Right atrium auricular region (tissue), 2 donors: ENCODE data around the gene NTN1. TPM values are rescaled to one million over a fixed set of nuclear protein-coding genes. Genes with fewer than 3 reads are reported as not detected.
A peak's percentile ranks its signal among the peaks of the same experiment; 100 is the strongest.

ENCODE experiments used
- DNase-seq: peaks from one replicate; pipeline ENCODE4 v3.0.0-alpha.2; 2019; ENCODE audit warnings: low spot score
- H3K27ac ChIP-seq, 2 donors: fragments of 200-600 bp; sonication (generic); 1 replicate in 1 of 2; 2 replicates in 1 of 2; pipeline ENCODE4 v1.5.1; 2016 to 2019
- H3K27me3 ChIP-seq, 2 donors: fragments of 200-600 bp; sonication (generic); one replicate each; pipeline versions ENCODE4 v1.5.1 to v1.6.0; 2017 to 2019
- H3K36me3 ChIP-seq: fragments of 200-600 bp; sonication (generic); one replicate; pipeline ENCODE4 v1.5.1; 2016
- H3K4me1 ChIP-seq, 2 donors: fragments of 200-600 bp; sonication (generic); one replicate each; pipeline versions ENCODE4 v1.5.1 to v1.6.0; 2017 to 2019
- H3K4me3 ChIP-seq, 2 donors: fragments of 200-600 bp; sonication (generic); 1 replicate in 1 of 2; 2 replicates in 1 of 2; pipeline ENCODE4 v1.5.1; 2017 to 2019; ENCODE audit warnings: mild to moderate bottlenecking in 1 of 2, moderate library complexity in 1 of 2
- H3K9me3 ChIP-seq, 2 donors: fragments of 200-600 bp; sonication (generic); one replicate each; pipeline ENCODE4 v1.5.1; 2019
- CTCF ChIP-seq, 2 donors: fragments of 200-600 bp; sonication (generic); IDR thresholded peaks; one replicate each; pipeline ENCODE4 v1.5.1; 2019; ENCODE audit warnings: antibody characterized with exemption in 2 of 2
- total RNA-seq, 2 donors: library from RNA; depleted of rRNA; stranded (reverse); fragments of >200 nt; gene quantifications; one replicate each; pipeline ENCODE4 v1.1.0, GENCODE V29; 2016

Gene NTN1
- total RNA-seq, 2 donors from 2014 or later: 142 to 163 TPM

GRCh38 chr17:9234389-9234945, 213.2 kb downstream of the NTN1 start:
- Histone ChIP-seq H3K4me1 (peaks cover 0 to 26% of the 10 kb centered on the region in 2 donors), H3K27me3 (no peaks in the 10 kb centered on the region), H3K4me3 (no peak overlapping the region), H3K9me3 (no peaks in the 10 kb centered on the region), H3K27ac (no peak overlapping the region), H3K36me3 (no peaks in the 10 kb centered on the region)
- no peak for TF ChIP-seq CTCF (IDR thresholded peaks at IDR 0.05)
- no peak for DNase-seq

GRCh38 chr17:9235346-9235745, 214.0 kb downstream of the NTN1 start:
- Histone ChIP-seq H3K4me1 (peaks cover 0 to 32% of the 10 kb centered on the region in 2 donors), H3K27me3 (no peaks in the 10 kb centered on the region), H3K27ac (no peak overlapping the region), H3K36me3 (no peaks in the 10 kb centered on the region), H3K4me3 (no peak overlapping the region), H3K9me3 (no peaks in the 10 kb centered on the region)
- DNase-seq: no peak
- TF ChIP-seq CTCF (IDR thresholded peaks at IDR 0.05): no peak

- Histone ChIP-seq H3K27ac (no peak overlapping the region), H3K27me3 (no peaks in the 10 kb centered on the region), H3K9me3 (no peaks in the 10 kb centered on the region), H3K4me3 (no peak overlapping the region), H3K4me1 (peaks cover 0 to 43% of the 10 kb centered on the region in 2 donors), H3K36me3 (no peaks in the 10 kb centered on the region)
- no peak for TF ChIP-seq CTCF (IDR thresholded peaks at IDR 0.05)
- no peak for DNase-seq
Observed at GRCh38 chr17:9236286-9237052, 215.2 kb downstream of the NTN1 start.

- Histone ChIP-seq H3K27ac (no peak overlapping the region), H3K36me3 (no peaks in the 10 kb centered on the region), H3K4me1 (peaks cover 0 to 49% of the 10 kb centered on the region in 2 donors), H3K9me3 (no peaks in the 10 kb centered on the region), H3K4me3 (no peak overlapping the region), H3K27me3 (no peaks in the 10 kb centered on the region)
- no peak for DNase-seq
- no peak for TF ChIP-seq CTCF (IDR thresholded peaks at IDR 0.05)
Observed at GRCh38 chr17:9237053-9237410, 215.7 kb downstream of the NTN1 start.

GRCh38 chr17:9237661-9238301, 216.5 kb downstream of the NTN1 start:
- Histone ChIP-seq H3K9me3 (no peaks in the 10 kb centered on the region), H3K36me3 (no peaks in the 10 kb centered on the region), H3K4me3 (no peak overlapping the region), H3K4me1 (peaks cover 0 to 55% of the 10 kb centered on the region in 2 donors), H3K27ac (peak overlapping the region in 1 of 2 donors; percentile 99), H3K27me3 (no peaks in the 10 kb centered on the region)
- no peak for DNase-seq
- no peak for TF ChIP-seq CTCF (IDR thresholded peaks at IDR 0.05)
